GM18868 (cell line): ENCODE data around the gene UCN2.

Experiments used
- ATAC-seq: cut with Tn5 transposase; IDR thresholded peaks from one replicate; pipeline ENCODE4 v1.9.1; 2021; ENCODE audit warnings: mild to moderate bottlenecking, moderate library complexity; ENCODE audit not compliant: unreplicated experiment

Gene UCN2

GRCh38 chr3:48591886-48592518 lies 28.4 kb upstream of the UCN2 start:
- no peak for ATAC-seq

DNA sequence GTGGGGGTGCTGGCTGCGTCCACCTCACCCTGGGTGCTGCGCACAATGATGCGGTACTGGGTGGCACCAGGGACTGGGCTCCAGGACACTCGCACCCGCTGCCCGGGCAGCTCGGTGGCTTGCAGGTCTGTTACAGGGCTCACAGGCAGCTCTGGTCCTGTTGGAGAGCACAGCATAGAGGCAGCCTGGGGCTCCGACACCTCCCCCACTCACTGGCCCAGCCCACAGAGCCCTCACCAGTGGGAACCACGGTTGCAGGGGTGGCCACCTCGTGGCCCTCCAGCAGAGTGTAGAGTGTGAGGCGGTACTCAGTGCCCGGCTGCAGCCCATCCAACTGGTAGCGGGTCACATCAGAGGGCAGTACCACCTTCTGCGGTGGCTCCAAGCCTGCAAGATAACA lies 27.9 kb upstream of the UCN2 start:
- ATAC-seq, result no peak

DNA sequence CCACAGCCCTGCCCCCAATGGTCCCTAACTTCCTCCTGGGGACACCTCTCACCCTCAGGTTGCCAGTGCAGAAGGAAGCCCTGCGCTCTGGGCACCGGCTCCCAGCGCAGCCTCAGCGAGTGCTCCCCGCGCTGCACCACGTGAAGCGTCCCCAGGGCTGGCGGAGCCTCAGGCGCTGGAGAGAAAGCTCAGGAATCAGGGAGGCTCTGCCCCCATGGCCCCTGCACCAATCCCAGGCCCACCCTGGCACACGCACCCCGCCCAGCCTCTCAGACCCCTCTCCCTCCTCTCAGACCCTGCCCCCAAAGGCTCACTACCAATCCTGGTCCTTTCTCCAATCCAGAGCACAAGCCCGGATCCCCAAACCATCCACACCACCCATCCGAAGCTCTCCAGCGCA lies 24.6 kb upstream of the UCN2 start:
- ATAC-seq, result no peak

- no peak for ATAC-seq
These were observed 24.1 kb upstream of the UCN2 start for GRCh38 chr3:48587686-48588085.

GRCh38 chr3:48585411-48585810 lies 21.8 kb upstream of the UCN2 start:
- no peak for ATAC-seq

DNA sequence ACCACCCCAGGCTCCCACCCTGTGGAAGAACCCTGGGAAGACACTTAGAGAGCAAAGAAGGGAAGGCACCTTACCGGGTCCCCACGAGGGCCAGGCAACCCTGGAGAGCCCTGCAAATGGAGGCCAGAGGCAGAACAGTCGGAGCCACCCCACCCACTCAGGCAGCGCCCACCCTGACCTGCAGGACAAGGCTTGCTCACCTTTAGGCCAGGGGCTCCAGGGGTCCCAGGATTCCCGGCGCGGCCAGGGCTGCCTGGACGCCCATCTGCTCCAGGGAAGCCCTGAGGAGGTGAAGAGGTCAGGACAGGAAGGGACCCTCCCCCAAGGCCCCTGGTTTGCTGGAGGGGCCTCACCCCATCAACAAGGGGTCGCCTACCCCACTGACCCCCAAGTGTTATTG lies 21.3 kb upstream of the UCN2 start:
- no peak for ATAC-seq

- ATAC-seq, result no peak
These were observed 18.3 kb upstream of the UCN2 start for GRCh38 chr3:48581621-48582481.

- ATAC-seq, result no peak
These were observed 13.1 kb upstream of the UCN2 start for GRCh38 chr3:48576647-48577046.

DNA sequence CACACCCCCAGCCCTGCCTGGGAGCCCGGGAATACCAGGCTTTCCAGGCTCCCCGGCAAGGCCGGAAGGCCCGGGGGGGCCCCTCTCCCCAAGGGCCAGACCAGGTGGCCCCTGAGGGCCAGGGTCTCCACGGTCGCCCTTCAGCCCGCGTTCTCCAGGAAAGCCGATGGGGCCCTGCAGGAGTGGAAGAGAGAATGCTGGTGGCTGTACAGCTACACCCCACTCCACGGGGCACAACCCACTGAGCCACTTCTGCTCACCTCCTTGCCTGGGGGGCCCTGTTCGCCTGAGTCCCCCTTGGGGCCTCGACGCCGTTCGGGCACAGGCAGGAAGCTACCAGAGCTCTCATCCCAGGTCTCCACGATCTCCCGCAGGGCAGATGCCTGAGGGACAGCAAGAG lies 11.8 kb upstream of the UCN2 start:
- ATAC-seq, result no peak

GRCh38 chr3:48573973-48574585 lies 10.5 kb upstream of the UCN2 start:
- ATAC-seq, result no peak

- ATAC-seq, result no peak
These were observed 8.9 kb upstream of the UCN2 start for GRCh38 chr3:48572517-48572916.

DNA sequence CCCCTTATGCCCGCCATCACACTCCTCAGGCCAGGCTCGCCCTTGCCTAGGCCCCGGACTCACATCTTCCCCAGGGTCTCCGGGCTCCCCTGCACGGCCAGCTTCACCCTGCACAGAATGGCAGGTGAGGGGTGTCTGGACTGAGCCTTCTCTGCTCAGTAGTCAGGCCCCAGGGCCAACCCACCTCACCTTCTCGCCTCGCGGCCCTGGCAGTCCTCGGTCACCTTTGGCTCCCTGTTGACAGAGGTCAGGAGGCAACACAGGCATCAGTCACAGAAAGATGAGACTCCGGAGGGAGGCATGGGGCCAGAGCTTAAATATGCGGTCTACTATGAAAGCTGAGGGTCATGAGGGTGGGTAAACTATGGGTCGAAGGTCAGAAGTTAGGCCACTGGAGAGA lies 8.4 kb upstream of the UCN2 start:
- ATAC-seq, result no peak

DNA sequence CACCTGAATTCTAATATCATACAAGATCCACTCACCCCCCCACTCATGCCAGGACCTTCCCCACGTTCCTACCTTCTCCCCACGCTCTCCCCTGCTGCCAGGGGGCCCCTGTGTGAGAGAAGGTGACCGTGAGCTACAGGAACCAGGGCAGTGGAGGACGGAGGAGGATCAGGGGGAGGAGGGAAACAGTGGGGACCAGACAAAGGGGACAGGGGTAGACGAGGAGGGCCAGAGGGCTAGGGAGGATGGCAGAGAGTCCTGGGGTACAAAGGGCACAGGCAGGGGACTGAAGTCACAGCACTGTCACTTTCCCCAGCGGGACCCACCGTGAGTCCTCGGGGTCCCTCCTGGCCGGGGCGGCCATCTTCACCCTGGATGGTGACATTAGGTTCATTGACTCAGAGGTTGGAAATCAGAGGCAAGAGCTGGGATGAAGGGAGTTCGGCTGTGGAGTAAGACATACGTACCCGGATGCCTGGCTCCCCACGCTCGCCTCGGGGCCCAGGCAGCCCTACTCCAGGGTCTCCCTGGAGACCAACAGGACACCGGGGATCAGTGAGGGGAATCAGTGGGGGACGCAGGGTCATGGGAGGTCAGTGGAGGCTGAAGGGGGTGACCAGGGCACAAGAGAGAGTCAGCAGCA lies 6.3 kb upstream of the UCN2 start:
- ATAC-seq, result no peak

DNA sequence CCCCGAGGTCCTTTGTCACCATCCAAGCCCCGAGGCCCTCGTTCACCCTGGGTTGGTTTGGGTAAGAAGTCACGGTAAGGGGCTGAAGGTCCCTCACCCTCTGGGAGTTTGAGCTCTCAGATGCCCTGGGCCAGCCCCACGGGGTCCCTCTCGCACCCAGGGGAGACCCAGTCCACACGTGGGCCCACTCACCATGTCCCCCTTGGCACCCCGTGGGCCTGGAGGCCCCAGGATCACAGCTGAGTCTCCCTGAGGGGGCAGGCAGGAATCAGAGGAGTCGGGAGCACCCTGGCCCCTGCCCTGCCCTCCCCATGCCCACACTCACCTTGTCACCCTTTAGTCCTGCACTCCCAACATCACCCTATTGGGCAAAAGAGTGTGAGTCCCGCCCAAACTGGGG lies 5.8 kb upstream of the UCN2 start:
- ATAC-seq, result no peak

GRCh38 chr3:48568476-48568875 lies 4.9 kb upstream of the UCN2 start:
- no peak for ATAC-seq

GRCh38 chr3:48567500-48567899 lies 3.9 kb upstream of the UCN2 start:
- ATAC-seq, result no peak

DNA sequence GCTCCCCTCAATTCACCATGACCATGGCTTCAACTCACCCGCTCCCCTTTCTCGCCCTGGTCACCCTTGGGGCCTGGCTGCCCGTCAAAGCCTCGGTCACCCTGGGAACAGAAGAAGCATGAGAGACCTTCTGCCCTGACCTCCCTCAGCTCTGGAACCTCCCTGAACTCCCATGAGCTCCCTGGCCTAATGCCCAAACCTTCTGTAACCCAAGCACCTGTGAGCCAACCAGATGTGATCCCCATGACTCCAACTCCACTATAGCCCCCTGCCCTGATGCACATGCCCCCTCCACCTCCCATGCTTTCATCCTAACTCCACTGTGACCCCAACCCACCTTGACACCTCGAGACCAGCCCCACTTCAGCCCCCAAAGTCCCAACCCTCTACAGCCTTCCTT lies 3.5 kb upstream of the UCN2 start:
- no peak for ATAC-seq

DNA sequence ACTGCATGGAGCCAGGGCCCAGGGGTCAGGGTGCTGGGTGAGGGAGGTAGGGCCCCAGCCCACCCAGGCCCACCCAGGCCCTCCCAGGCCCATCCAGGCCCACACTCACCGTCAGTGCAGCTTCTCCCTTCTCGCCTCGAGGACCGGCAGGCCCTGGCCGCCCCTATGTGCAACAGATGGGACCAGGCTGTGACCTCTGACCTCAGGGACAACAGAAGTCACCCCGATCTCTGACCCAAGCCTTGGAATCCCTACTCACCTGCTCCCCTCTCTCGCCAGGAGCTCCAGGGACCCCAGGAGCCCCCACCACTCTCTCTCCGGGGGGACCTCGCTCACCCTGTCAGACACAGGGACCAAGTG lies 2.8 kb upstream of the UCN2 start:
- no peak for ATAC-seq

DNA sequence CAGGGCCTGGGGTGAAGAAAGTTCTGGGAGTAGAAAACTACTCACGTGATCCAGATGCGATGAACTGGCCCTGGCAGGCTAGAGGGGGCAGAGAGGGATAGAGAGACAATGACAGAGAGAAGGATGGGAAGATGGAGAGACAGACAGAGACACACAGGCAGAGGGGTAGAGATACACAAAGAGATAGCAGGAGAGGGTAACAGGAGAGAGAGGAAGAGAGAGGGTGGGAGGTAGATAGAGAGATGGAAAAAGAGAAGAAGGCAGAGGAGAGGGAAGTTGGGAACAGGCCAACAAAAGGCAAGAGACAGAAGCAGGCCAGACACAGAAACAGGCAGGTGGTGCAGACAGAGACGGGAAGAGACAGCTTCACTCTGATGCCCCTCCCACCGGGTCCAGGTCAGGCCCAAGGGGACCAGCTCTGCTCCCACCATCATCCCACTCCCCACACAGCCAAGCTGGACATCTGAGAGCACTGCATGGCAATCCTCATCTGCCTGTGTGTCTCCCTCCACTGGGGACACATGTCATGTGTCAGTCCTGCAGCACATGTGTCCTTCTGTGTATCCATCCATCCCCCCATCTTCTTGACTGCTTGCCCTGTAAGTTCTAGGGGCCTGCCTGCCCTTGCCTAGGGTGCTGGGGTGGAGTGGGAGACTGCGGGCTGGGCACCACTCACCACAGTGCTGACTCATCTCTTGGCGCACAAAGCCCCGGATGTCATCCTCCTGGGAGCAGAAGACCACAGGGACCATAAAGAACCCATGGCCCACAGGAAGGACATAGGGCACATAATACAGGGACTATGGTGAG lies 2.2 kb upstream of the UCN2 start:
- no peak for ATAC-seq

GRCh38 chr3:48565186-48565585 lies 1.6 kb upstream of the UCN2 start:
- no peak for ATAC-seq

DNA sequence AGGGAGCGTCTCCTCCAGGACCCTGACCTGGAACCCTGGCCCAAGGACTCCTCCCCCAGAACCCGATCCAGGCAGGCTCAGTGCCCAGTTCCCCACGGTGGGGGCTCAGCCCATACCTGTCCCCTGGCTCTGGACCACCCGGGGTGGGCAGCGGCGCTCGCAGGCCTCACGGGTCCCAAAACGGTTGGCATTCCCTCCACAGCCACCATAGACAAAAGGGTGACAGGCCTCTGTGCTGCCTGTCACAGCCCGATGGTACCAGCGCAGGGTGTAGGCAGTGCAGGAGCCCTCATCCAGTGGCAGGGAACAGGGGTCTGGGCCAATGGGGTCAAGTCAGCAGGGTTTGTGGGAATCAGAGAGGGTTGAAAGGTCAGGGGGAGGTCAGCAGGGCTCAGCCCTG lies 1.1 kb upstream of the UCN2 start:
- no peak for ATAC-seq
